OCI-LY3 (cell line): ENCODE measurements around the gene FCHSD1.

Experiments used
- EZH2phosphoT487 ChIP-seq: fragments of 200-600 bp; shearing (Covaris generic); IDR thresholded peaks from 2 replicates; pipeline ENCODE4 v1.6.1; 2018; ENCODE audit warnings: antibody characterized with exemption, mixed run types, low read depth
- TF ChIP-seq, protein P1 (sequence below): fragments of 200-600, 300-600 bp; sonication (generic); IDR thresholded peaks from 2 replicates; pipeline ENCODE4 v1.5.1; 2014; ENCODE audit warnings: antibody characterized with exemption, low read length, low read depth

DNA sequence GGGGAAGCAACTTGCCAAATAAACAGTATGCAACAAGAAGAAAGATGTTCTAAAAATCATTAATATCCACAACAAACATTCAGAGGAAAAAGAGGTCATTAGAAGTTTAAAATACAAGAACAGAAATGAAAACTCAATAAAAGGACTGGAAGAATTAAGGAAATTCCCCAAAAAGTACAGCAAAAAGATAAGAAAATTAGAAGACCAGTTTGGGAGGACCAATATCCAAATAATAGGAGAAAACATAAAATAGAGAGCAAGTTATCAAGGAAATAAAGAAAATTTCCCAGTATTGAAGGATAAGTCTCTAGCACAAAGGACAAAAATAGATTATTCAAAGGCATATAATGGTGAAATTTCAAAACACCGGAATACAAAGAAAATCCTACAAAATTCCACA lies 54.4 kb downstream of the FCHSD1 start:
- TF ChIP-seq, protein P1, sequence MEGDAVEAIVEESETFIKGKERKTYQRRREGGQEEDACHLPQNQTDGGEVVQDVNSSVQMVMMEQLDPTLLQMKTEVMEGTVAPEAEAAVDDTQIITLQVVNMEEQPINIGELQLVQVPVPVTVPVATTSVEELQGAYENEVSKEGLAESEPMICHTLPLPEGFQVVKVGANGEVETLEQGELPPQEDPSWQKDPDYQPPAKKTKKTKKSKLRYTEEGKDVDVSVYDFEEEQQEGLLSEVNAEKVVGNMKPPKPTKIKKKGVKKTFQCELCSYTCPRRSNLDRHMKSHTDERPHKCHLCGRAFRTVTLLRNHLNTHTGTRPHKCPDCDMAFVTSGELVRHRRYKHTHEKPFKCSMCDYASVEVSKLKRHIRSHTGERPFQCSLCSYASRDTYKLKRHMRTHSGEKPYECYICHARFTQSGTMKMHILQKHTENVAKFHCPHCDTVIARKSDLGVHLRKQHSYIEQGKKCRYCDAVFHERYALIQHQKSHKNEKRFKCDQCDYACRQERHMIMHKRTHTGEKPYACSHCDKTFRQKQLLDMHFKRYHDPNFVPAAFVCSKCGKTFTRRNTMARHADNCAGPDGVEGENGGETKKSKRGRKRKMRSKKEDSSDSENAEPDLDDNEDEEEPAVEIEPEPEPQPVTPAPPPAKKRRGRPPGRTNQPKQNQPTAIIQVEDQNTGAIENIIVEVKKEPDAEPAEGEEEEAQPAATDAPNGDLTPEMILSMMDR, result no peak
- no peak for TF ChIP-seq EZH2phosphoT487
